HPDE6-E6E7 (cell line): ENCODE results near the gene PRMT9.

Experiments
- DNase-seq: peaks from one replicate; pipeline ENCODE4 v3.0.0; 2011; ENCODE audit warnings: missing footprints; ENCODE audit errors: extremely low spot score

PRMT9 gene

GRCh38 chr4:147683717-147684700 lies at the start of gene PRMT9:
TSS of gene PRMT9 (minus strand) at chr4:147684163. CDS start at chr4:147683987, 176 bp downstream.
- peak; percentile 90 for DNase-seq

DNA sequence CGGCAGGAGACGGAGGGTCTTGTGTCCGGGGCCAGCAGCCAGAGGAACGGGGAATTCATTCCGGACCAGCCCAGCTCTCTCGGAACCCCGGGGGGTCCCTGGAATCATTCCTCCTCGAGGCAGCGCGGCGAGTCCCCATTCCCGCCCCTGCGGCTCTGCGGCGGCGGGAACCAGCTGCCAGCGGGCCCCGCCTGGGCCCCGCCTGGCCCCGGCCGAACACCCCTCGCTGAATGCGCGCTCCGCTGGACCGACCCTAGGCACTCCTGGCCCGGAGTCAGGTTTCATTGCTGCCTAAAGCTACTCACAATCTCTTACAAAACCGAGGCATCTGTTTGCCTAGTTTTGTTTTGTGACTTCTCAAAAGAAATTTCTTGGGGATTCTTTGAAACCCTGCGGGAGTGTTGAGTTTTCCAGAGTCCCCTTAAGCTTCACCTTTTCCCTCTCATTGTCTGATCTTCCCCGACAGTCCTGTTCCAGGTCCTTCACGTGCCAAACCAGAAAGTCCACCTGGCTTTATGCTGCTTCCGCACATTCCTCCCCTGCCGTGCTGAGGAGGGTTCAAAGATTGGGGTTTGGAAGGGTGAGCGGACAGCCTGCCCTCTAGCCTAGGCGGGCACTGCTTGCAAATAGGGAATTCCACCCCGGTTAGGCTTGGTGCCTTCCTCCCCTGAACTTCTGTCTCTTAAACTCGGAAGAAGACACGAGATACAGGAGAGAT lies 48.7 kb upstream of the PRMT9 start:
- DNase-seq = no peak

GRCh38 chr4:147731580-147732517 lies 47.9 kb upstream of the PRMT9 start, which contains the start of gene ARHGAP10:
TSS of gene ARHGAP10 (plus strand) at chr4:147732088. CDS start at chr4:147732302, 214 bp downstream.
- peak; percentile 60 for DNase-seq

GRCh38 chr4:147730333-147730732 lies 46.4 kb upstream of the PRMT9 start:
- no peak for DNase-seq

- DNase-seq = no peak
These were observed 43.6 kb upstream of the PRMT9 start for GRCh38 chr4:147727476-147728028.

- DNase-seq = peak; percentile 52
These were observed 41.7 kb upstream of the PRMT9 start for GRCh38 chr4:147725673-147726072.

- no peak for DNase-seq
These were observed 40.7 kb upstream of the PRMT9 start for GRCh38 chr4:147724468-147725201.

DNA sequence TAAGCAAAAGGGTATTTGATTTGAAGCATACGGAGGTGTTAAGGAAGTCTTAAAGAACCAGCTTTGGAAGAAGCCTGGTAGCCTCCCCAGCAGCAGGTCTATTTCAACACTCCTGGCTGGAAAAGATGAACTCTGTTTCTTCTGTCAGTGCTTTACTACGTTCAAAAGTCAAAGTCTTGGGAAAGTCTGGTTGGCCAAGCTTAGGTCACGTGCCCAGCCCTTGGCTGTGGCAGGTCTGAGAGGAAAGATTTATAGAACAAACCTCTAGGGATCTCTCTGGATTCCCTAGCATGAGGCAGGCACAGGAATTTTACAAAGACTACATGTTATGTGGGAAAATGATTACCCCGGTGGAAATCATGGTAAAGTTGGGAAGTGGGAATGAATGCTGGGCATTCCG lies 39.4 kb upstream of the PRMT9 start:
- DNase-seq = no peak

GRCh38 chr4:147717878-147718277 lies 33.9 kb upstream of the PRMT9 start:
- no peak for DNase-seq

GRCh38 chr4:147714575-147715401 lies 30.8 kb upstream of the PRMT9 start:
- no peak for DNase-seq

GRCh38 chr4:147709999-147710398 lies 26.0 kb upstream of the PRMT9 start:
- DNase-seq = no peak

GRCh38 chr4:147707892-147708672 lies 24.1 kb upstream of the PRMT9 start:
- DNase-seq = no peak

DNA sequence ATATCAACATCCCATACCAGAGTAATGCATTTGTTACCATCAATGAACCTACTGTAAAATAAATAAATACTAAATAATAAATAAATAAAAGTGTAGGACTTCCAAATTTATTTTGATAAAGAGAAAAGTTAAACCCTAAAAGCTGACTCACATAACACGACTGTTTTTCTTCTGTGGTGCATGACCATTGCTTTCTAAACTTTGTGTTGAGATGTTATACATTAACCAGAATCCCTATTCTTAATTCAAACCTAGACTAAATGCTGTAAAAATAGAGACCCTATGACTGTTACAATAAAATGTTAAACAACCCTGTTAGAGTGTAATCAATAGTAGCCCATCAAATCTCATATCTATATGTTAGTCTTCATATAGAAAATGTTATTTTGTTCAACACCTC lies 20.9 kb upstream of the PRMT9 start:
- no peak for DNase-seq

GRCh38 chr4:147696866-147697265 lies 12.9 kb upstream of the PRMT9 start:
- DNase-seq = no peak

GRCh38 chr4:147693218-147693617 lies 9.3 kb upstream of the PRMT9 start:
- DNase-seq = no peak

DNA sequence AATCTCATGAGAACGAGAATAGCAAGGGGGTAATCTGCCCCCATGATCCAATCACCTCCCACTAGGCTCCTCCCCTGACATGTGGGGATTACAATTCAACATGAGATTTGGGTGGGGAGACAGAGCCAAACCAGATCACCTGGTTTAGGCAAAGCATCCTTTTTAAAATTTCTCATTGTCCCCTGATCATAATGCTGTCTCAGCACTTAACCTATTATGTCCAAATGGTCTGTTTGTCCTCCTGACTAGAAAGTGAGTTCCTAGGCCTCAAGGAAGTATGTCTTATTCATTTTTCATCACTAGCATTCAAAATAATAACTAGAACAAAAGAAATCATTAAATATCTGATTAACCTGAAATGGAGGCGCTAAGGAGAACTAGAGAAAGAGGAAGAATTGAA lies 7.9 kb upstream of the PRMT9 start:
- no peak for DNase-seq

DNA sequence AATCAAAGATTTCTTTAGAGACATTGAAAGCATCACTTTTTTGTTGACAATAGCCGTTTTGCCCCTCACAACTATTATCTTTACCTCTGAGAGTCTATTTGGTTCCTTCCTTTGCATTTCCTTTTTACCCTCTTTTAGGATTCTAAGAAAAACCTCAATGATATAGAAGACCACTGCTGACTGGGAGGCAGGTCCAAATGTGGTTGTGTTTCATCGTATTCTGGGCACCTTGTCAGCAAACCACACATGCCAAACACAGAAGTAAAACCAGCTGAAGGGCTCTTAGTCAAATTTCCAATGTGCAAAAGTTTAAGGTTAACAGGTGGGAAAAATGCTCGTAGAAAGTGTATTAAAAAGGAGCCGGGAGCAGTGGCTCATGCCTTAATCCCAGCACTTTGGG lies 5.1 kb upstream of the PRMT9 start:
- DNase-seq = no peak

- DNase-seq = peak; percentile 13
These were observed 773 bp downstream of the PRMT9 start for GRCh38 chr4:147683188-147683591.

GRCh38 chr4:147682755-147683154 lies 1.2 kb downstream of the PRMT9 start:
- DNase-seq = no peak
